PC-9 (cell line): ENCODE data around the gene SRP68.

Experiments used
- EZH2 ChIP-seq: fragments of 200-600 bp; sonication (generic); IDR thresholded peaks from 2 replicates; pipeline ENCODE4 v1.8.0; 2017; ENCODE audit warnings: antibody characterized with exemption, low read depth
- TF ChIP-seq, protein P1 (sequence below): fragments of 200-600 bp; sonication (generic); conservative IDR thresholded peaks from 2 replicates; pipeline ENCODE4 v1.6.1; 2017; ENCODE audit warnings: mixed run types, antibody characterized with exemption, mild to moderate bottlenecking, moderate library complexity

DNA sequence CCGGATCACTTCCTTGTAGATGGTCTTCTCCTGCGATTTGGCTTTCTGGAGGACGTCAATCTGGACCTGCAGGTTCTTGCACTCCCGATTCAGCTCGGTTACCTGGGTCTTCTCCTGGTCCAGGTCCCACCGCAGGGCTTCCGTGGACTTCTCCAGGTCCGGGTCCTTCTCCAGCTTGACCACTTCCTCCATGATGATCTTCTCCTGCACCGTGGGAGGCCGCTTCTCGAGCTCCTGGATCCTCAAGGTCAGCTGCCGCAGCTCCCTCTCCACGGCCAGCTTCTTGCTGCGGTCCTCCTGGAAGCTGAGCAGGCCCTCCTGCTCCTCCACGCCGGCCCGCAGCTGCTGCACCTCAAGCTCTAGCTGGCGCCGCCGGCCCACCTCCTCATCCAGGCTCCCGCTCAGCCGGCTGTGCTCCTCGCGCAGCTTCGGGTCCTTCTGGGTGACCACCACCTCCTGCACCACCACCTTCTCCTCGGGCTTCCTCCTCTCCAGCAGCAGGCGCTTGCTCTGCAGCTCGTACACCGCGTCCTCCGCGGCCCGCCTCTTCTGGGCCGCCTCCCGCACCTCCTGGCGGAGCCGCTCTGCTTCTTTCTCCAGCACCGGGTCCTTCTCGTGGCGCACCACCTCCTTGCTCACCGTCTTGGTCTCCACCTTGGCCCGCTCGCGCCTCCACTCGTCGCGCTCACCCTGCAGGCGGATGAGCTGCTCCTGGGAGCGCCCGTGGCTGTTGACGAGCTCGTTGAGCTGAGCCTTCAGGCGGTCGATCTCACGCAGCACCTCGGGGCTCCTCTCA lies 63.5 kb downstream of the SRP68 start:
- TF ChIP-seq, protein P1, sequence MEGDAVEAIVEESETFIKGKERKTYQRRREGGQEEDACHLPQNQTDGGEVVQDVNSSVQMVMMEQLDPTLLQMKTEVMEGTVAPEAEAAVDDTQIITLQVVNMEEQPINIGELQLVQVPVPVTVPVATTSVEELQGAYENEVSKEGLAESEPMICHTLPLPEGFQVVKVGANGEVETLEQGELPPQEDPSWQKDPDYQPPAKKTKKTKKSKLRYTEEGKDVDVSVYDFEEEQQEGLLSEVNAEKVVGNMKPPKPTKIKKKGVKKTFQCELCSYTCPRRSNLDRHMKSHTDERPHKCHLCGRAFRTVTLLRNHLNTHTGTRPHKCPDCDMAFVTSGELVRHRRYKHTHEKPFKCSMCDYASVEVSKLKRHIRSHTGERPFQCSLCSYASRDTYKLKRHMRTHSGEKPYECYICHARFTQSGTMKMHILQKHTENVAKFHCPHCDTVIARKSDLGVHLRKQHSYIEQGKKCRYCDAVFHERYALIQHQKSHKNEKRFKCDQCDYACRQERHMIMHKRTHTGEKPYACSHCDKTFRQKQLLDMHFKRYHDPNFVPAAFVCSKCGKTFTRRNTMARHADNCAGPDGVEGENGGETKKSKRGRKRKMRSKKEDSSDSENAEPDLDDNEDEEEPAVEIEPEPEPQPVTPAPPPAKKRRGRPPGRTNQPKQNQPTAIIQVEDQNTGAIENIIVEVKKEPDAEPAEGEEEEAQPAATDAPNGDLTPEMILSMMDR: no peak
- no peak for TF ChIP-seq EZH2
